ENCODE results near the gene NDUFAF8.

The NDUFAF8 gene

DNA sequence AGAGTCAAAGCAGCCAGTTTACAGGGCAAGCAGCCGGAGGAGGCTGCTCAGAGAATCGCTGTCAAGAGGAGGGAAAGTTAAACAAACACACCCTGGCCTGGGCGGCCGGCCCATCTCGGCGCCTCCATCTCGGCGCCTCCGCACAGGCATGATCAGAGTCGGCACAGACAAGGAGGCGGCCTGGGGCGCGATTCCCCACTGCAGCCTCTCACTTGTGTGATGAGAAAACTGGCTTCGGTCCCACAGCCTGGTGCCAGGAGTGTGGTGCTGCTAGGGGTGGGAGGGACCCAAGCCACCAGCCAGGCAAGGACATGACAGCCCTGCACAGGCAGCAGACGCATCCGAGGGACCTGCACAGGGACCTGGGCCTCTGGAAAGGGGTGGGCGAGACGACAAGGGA, 38.3 kb downstream of the NDUFAF8 start:
- DNase-seq (ENCODE audit: low spot score) = no peak

DNA sequence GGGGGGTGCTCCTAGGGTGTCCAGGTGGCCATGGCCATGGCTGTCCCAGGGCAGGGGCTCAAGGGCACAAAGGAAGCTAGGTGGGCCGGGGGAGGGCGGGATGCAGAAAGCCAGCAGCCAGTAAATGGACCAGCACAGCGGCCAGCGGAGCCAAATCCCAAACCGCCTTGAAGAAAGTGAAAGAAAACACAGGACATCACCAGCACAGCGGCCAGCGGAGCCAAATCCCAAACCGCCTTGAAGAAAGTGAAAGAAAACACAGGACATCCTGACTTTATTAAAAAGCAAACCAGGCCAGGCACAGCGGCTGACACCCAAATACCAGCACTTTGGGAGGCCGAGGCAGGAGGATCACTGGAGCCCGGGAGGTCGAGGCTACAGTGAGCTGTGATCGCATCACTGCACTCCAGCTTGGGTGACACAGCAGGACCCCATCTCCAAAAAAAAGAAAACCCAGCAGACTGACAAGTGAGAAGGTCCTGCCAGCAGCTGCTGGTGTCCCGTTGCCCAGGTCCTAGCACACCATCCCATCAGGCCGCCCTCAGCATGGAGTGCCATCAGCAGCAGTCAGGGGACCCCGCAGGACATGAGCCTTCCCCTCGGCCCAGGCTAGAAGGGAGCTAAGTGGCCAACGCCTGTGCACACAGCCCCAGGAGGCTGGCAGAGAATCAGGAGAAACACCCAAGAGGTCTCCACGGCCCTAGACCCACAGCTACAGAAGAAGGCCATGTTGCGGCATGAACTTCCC, 39.0 kb downstream of the NDUFAF8 start:
- no peak for DNase-seq (ENCODE audit: low spot score)

DNA sequence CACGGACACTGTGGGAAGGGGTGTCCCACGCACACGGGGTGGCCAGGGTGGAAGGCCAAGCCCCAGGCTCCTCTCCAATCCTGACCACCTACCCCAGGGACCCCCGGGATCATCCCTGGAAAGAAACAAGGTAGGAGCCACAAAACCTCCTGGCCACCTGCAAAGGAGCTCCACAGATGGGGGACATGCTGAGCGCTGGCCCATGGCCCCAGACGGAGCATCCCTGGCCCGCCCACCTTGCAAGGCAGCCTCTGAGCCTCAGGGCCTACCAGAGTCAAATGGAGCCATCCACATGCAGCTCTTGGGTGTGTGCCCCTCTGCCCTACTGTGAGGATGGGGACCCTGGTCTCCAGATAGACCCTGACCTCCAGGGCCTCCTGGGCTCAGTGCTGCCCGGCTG, 39.7 kb downstream of the NDUFAF8 start:
- no peak for DNase-seq (ENCODE audit: low spot score)

DNA sequence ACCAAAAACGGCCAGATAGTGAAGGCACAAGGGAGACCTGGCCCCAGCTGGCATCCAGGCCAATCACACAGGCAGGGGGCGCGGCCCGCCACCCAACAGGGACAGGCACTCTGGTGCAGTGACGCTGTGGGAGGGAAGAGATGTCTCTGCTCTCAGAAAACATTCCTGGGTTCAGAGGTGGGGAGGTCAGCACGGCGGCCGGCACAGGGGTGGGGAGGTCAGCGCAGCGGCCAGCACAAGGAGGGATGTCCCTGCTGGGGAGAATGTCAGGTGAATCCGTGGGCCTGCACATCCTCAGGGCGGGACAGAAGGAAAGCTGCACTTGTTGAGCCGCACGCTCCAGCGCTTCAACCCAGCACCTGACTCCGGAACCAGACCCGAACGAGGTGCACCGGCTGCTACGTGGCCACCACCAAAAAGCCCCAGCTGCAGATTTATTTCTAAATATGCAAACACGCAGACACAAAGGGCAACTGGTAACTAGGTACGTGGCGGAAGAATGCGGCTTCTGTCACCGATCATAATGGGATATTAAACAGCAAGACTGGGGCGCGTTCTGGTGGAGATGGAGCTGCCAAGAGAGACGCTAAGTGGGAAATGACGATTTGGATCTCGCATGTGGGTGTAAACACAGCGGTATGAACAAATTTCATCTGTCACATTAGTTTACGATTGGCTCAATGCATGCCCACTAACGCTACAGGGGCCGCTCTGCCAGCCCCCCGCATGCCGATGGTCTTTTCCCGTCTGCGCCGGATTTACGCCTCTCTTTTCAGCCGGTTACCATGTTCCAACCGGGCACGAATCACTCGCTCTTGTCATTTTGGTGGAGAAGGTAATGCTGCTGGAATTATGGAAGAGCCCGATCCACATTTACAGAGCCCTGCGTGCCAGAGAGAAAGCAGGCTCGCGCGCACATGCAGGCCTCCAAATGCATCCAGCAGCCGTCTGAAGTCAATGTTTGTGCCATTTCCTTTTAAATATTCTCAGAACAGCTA, 40.5 kb downstream of the NDUFAF8 start:
- no peak for DNase-seq (ENCODE audit: low spot score)

DNA sequence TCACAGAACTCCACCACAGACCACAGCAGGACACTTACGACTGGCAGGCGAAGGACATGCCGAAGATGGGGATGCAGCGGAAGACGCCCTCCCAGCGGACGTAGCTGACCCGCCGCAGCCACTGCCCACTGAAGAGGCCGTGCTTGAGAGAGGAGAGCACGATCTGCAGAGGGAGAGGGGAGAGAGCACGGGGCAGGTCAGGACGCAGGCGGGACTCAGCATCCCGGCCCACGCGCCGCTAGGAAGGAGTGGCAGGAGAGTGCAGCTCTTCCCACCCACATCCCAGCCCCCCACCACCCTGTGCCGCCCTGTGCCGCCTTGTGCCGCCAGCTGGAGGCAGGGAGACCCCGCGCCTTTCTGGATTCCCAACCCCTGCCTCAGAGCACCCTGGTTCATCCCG, 41.5 kb downstream of the NDUFAF8 start:
- DNase-seq (ENCODE audit: low spot score) = no peak

DNA sequence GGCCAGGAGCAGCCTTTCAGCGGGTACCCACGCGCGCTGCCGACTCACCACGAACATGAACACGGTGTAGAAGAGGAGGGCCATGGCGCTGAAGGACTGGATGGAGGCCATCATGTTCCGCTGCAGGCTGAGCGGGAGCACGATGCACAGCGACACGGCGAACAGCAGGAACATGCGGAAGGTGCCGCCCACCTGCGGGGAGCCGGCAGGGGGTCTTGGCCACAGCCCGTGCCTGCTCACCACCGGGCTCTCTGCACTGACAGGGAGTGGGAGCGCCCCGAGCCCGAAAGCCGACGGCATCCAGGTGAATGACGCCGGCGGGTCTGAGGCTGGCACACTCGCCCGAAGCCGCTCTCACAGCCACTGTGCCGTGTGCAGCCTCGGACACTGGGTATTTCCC, 43.0 kb downstream of the NDUFAF8 start:
- DNase-seq (ENCODE audit: low spot score) = no peak

- DNase-seq (ENCODE audit: low spot score) = no peak
Measured at GRCh38 chr17:81282876-81283275, 43.8 kb downstream of the NDUFAF8 start.

DNA sequence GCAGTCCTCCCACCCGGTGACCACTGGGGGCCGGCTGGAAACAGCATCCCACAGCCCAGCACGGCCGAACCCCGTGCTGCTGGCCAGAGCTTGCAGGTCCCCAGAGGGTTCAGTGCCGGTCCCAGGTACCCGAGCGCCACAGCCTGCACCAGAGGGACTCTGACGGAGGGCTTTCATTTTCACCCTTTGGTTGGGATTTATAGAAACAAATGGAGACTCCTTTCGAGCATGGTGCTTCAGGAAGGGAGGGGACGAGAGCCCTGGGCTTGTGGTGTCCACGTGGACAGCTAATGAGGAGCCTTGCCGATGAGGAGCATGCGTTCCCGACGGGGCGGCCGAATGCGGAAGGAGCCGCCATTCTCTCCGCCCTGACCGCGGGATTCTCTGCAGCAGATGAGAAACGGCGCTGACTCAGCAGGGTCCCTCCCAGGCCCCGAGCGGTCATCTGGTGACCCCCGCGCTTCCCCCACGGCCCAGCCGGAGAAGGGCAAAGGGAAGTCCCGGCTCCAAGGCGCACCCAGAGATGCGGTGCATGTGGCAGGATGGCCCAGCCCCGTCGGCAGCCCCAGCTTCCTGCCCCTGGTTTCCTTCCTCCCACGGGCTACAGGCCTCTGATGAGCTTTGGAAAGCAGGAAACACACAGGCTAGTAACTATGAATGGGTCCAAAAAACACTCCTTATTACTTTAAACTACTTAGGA, 46.2 kb downstream of the NDUFAF8 start:
- DNase-seq (ENCODE audit: low spot score) = no peak

GRCh38 chr17:81285894-81286293, 46.8 kb downstream of the NDUFAF8 start:
- no peak for DNase-seq (ENCODE audit: low spot score)

- DNase-seq (ENCODE audit: low spot score) = no peak
Measured at GRCh38 chr17:81286491-81287145, 47.5 kb downstream of the NDUFAF8 start.

DNA sequence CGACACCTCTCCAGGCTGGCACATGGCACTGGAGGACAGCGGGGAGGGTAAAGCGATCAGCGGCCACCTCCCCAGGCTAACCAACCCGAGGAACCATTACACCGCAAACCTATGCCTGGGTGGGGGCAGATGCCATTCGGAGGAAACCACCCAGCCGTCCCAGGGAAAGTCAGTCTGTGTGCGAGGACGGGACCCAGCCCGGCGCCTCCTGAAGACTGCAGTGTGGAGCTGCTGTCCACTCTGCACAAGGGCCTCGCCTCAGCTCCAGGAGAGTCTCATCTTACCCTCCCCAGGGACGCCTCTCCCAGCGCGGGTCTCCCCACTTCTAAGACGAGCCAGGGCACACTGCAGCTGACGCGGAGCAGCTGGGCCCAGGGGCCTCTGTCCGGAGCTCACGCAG, 48.0 kb downstream of the NDUFAF8 start:
- no peak for DNase-seq (ENCODE audit: low spot score)

DNA sequence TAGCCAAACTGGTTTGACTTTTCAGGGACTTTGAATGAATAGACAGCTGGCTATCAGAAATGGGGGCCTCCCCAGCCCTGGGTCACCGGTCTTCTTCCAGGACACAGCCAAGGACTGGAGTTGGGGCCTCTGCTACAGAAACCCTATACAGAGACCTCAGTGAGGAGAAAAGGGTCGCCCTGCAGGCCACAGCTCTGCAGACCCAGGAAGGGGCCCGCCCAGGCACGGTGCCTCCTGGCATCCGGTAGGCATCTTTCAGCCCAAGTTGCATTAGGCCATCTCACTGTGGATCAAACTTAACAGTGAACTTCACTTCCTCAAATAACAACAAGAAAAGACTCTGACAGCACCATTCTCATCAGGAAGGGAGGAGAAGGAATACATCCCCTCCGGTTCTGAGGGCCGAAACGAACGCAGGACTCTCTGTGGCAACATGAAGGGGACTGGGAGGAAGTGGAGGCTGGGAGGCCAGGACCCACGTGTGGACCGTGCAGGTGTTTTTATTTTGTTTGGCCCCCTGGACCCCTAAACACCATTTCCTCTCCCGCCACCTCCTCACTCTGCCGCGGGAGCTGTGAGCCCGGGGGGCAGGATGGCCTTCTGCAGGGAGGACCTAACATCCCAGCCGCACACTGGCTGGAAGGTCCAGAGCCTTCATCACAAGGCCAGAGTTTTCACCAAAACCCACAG, 48.8 kb downstream of the NDUFAF8 start:
- DNase-seq (ENCODE audit: low spot score) = no peak

DNA sequence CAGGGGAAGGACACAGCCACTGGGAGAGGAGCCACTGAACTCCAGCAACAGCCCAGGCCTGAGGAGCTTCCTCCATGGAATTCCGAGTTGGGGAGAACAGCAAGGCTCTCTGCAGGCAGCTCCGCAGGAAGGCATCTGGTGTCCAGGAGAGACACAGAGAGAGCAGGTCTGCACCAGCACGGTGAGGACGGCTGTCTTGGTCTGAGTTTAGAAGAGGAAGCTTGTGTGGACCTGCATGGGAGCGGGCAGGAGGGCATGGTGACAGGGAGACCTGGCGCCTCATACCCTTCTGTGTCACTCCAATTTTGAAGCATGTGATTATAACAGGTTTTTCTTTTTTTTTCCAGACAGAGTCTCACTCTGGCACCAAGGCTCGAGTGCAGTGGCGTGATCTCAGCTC, 49.6 kb downstream of the NDUFAF8 start:
- DNase-seq (ENCODE audit: low spot score) = no peak

DNA sequence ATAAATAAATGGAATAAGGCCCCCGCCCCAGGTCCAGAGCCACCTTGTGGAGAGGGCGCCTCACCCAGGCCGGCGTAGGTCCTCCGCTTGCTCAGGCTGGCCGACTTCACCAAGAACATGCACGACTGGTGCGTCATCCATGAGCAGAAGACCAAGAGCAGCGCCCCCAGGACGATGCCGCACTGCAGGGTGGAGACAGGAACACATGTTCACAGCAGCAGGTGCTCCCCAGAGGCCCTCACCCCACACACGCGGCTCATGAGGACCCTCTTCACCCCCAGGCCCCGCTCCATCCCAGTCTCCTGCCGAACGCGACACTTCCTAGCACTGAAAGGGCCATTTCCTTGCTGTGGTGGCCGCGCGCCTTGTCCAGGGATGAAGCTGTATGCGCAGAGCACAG, 50.5 kb downstream of the NDUFAF8 start:
- DNase-seq (ENCODE audit: low spot score) = no peak

DNA sequence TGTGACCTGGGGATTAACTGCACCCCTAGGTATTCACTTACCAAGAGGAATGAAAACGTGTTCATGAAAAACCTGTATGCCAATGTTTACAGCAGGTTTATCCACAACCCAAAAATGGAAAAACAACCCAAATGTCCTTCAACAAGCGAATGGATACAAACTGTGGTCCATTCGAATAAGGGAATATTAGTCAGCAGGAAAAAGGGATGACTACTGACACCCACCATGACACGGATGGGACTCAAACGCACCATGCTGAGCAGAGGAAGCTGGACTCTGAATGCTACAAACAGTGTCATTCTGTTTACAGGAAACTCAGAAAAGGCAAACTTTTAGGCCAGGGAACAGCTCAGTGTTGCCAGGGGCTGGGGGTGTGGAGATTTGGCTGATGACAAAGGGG, 51.1 kb downstream of the NDUFAF8 start:
- DNase-seq (ENCODE audit: low spot score) = no peak
